Endothelial cell of umbilical vein (primary cell): Measurements from ENCODE around the gene CFP.

Source experiments
- EZH2 ChIP-seq: IDR thresholded peaks from 2 replicates; pipeline ENCODE4 v1.6.1; 2012; ENCODE audit warnings: borderline replicate concordance, low read depth, mild to moderate bottlenecking, moderate library complexity, low read length, inconsistent platforms; ENCODE audit not compliant: severe bottlenecking
- FOS ChIP-seq: IDR thresholded peaks from 2 replicates; pipeline ENCODE4 v1.6.1; 2011; ENCODE audit warnings: mild to moderate bottlenecking, low read length, moderate library complexity, borderline replicate concordance; ENCODE audit not compliant: insufficient read depth
- JUN ChIP-seq: IDR thresholded peaks from 2 replicates; pipeline ENCODE4 v1.6.1; 2011; ENCODE audit warnings: borderline replicate concordance, low read depth; ENCODE audit not compliant: insufficient read length, insufficient read depth
- POLR2A ChIP-seq: IDR thresholded peaks from 2 replicates; pipeline ENCODE4 v1.6.1; 2012; ENCODE audit warnings: low read depth, mild to moderate bottlenecking, control low read depth, low read length
- POLR2AphosphoS5 ChIP-seq: IDR thresholded peaks from 2 replicates; pipeline ENCODE4 v1.6.1; 2012; ENCODE audit warnings: low read depth, mild to moderate bottlenecking, control low read depth, low read length, moderate library complexity; ENCODE audit not compliant: insufficient read depth
- TF ChIP-seq, protein P1 (sequence below), 2 donors: IDR thresholded peaks; 1 replicate in 1 of 2; 2 replicates in 1 of 2; pipeline ENCODE4 v1.5.1; 2011; ENCODE audit warnings: low read length in 2 of 2, mild to moderate bottlenecking in 2 of 2, moderate library complexity in 2 of 2, control low read depth in 1 of 2, inconsistent platforms in 1 of 2, low read depth in 1 of 2; ENCODE audit not compliant: insufficient read depth in 1 of 2; ENCODE audit errors: extremely low read depth in 1 of 2
- TF ChIP-seq, protein P2 (sequence below): IDR thresholded peaks from 2 replicates; pipeline ENCODE4 v1.6.1; 2011; ENCODE audit not compliant: insufficient read depth, insufficient read length

DNA sequence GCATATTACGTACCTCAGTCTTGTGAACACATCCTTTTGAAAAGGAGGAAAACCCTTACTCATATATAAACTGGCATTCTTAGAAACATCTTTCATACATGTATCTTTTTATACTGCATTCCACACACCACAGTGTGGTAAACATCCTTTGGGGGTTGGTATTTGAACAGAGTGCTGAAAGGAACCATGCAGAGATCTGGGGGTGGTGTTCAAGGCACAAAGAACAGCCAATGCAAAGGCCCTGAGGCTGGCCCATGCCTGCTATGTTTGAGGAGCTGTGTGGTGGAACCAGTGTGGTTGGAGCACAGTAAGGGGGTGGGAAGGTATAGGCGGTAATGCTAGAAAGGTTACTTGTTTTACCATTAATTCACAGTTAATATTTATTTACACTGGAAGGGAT, 18.6 kb upstream of the CFP start:
- TF ChIP-seq EZH2 (no peak), POLR2AphosphoS5 (no peak), POLR2A (no peak), FOS (no peak), JUN (no peak)
- TF ChIP-seq, protein P1, sequence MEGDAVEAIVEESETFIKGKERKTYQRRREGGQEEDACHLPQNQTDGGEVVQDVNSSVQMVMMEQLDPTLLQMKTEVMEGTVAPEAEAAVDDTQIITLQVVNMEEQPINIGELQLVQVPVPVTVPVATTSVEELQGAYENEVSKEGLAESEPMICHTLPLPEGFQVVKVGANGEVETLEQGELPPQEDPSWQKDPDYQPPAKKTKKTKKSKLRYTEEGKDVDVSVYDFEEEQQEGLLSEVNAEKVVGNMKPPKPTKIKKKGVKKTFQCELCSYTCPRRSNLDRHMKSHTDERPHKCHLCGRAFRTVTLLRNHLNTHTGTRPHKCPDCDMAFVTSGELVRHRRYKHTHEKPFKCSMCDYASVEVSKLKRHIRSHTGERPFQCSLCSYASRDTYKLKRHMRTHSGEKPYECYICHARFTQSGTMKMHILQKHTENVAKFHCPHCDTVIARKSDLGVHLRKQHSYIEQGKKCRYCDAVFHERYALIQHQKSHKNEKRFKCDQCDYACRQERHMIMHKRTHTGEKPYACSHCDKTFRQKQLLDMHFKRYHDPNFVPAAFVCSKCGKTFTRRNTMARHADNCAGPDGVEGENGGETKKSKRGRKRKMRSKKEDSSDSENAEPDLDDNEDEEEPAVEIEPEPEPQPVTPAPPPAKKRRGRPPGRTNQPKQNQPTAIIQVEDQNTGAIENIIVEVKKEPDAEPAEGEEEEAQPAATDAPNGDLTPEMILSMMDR (IDR thresholded peaks at IDR 0.05; ENCODE audit: extremely low read depth in 1 of 2, insufficient read depth in 1 of 2, low read depth in 1 of 2, low read length in 2 of 2), result no peak
- TF ChIP-seq, protein P2, sequence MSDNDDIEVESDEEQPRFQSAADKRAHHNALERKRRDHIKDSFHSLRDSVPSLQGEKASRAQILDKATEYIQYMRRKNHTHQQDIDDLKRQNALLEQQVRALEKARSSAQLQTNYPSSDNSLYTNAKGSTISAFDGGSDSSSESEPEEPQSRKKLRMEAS, result no peak
